ENCODE measurements around the gene LPIN1.
"Not testable (repeated sequence)": the region's sequence is repeated elsewhere in the genome, so short reads cannot be mapped to it uniquely, and the experiment has no call there.

LPIN1 gene

DNA sequence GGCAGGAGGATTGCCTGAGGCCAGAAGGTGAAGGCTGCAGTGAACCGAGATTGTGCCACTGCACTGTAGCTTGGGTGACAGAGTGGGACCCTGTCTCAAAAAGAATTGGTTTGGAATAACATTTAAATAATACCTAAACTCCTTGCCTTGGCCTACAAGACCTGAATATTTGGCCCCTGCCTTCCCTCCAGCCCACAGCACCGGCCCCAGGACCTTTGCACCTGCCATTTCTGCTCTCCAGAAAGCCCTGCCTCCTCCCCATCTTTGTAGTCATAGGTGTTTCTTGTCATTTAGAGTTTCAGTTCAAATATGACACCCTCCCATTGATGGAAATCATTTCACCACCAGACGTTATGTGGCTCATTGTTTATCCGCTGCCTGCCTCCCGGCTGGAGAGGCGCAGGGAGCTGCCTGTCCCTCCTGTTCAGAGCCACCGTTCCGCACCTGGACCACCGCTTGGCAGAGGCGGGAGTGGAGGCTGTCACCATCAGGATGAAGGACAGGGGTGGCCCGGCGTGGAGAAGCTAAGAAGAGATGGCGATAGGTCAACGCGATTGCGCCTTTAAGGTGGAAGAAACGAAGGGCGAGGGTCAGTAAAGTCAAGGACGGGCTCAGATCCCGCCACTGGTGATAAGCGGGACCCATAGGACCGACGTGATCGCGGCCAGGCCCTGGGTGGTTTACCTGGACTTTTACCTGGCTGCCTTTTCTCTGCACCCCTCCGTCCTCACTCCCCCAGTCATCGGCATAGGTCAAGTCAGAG is 638 bp upstream of the LPIN1 start:
- no peak for DNase-seq

DNA sequence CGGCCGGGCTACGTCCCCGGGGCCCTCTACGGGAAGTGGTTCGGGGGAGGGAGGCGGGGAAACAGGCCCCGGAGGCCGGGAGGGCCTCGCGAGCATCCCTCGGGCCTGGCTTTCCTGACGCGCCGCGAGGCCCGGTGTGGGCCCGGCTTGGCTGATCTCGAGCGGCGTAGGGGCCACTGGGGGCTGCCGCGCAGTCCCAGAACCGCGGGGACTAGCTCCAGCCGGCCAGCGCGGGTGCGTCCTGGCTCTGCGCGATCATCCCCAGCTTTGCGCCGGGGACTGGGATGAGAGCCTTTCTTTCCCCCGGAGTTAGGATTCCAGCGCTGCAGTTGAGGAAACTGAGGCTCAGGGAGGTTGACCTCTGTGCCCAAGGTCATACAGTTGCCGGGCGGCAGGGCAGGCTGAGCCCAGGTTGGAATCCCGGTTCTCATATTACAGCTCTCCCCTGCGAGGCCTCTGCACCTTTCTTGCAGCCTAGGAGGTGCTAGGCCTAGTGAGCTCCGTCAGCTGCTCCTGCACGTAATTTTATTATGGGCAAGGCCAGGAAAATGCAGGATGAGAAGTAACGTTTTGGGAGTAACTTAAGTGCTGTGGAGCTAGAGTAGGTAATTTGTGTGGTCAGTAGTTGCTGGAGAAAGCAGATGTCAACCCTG is 501 bp downstream of the LPIN1 start:
- peak; percentile 4 for DNase-seq

DNA sequence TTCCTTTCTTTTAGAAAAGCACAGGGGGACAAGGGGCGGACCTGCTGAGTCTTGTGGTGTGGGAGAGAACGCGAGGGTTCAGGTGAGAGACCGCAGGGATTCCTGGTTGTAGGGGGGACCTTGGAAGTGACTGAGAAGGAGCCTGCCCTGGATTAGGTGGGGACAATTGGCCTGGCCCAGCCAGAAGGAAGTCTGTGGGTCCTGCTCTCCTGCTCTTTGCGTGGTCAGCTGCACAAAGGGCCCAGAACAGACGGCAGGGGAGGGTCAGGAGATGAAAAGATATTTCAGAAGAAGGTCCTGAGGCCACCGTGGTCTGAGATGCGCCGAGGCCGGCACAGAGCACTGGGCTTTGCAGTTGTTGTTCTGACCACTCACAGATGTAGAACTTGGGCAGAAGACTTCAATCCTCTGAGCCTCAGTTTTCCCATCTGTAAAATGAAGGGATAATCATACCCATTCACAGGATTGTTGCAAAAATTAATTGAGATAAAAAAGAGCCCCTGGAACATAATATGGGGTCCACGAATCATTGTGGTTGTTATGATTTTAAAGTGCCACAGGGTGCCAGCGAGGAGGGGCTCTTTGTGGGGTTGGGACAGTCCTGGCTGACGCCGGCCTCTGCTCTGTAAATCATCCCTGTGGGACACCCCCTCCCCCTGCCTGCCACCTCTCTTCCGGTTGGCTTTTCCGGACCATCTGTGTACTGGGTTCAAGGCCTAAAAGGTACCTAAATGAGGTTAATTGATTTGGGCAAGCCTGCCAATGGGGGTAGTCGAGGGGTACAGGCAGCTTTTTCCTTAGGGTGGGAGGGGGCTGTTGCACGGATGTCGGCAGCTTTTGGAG is 1.8 kb downstream of the LPIN1 start:
- no peak for DNase-seq

GRCh38 chr2:11748861-11749645 is 2.6 kb downstream of the LPIN1 start:
- no peak for DNase-seq

DNA sequence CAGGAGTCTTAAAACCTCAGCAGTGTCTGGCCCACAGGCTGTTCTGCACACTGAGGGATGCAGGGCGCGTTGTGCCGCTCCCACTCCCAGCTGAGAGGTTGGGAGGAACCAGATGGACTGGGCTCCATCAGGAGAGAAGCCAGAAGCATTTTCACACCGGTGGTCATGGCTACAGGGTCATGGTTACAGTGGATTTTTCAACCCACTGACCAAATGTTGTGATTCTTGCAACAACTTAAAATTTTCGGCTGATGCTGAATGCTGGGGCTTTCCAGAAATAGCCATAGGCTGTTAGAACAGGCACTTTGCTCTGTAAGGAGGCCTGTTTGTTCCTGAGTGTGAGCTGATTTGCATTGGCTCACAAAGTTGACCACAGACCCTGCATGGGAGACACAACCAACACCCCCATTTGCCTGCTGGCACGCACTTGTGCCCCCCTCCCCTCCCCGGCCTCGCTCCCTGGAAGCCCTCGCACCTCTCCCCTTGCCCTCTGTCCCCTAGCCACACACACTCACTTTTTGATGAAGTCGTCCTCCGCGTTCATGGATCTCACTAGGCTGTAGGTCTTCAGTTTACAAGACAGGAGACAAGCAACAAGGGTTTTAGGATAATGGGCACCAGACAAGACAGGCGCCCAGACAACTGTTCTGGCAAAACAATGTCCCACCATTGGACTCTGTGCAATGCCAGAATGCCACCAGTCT is 3.4 kb downstream of the LPIN1 start:
- DNase-seq: no peak

GRCh38 chr2:11750422-11750821 is 4.0 kb downstream of the LPIN1 start:
- DNase-seq: no peak

GRCh38 chr2:11750917-11751316 is 4.5 kb downstream of the LPIN1 start:
- DNase-seq: no peak

GRCh38 chr2:11752906-11753305 is 6.5 kb downstream of the LPIN1 start:
- DNase-seq: no peak

GRCh38 chr2:11753452-11753885 is 7.0 kb downstream of the LPIN1 start:
- DNase-seq: no peak

- no peak for DNase-seq
Observed at GRCh38 chr2:11753886-11754699, 7.7 kb downstream of the LPIN1 start.

GRCh38 chr2:11754700-11755015 is 8.2 kb downstream of the LPIN1 start:
- DNase-seq: no peak

GRCh38 chr2:11757101-11757500 is 10.7 kb downstream of the LPIN1 start:
- DNase-seq: no peak

- no peak for DNase-seq
Observed at GRCh38 chr2:11758187-11758586, 11.8 kb downstream of the LPIN1 start.

GRCh38 chr2:11758647-11759046 is 12.2 kb downstream of the LPIN1 start:
- DNase-seq: no peak

GRCh38 chr2:11759182-11759975 is 12.9 kb downstream of the LPIN1 start:
- DNase-seq: not testable (repeated sequence)

DNA sequence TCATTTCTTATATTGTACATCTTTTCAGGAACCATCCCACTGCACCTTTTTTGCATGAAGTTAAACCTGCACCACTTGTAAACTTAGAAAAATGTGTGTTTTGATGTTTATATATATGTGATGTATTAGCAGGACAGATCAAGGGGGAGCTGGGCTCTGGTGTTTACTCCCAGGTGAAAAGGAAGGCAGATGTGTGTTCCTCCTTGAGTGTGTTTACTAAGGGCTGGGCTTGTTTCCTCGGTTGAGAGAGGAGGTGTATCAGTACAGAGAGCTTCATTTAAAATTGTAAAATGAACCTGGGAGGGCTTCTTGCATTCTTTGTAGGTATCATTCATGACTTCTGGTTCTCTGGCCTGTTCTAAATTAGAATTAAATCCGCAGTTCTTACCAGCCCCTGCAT is 14.8 kb downstream of the LPIN1 start:
- DNase-seq: no peak

GRCh38 chr2:11762031-11762430 is 15.6 kb downstream of the LPIN1 start:
- no peak for DNase-seq

- DNase-seq: no peak
Observed at GRCh38 chr2:11762799-11763461, 16.5 kb downstream of the LPIN1 start.

DNA sequence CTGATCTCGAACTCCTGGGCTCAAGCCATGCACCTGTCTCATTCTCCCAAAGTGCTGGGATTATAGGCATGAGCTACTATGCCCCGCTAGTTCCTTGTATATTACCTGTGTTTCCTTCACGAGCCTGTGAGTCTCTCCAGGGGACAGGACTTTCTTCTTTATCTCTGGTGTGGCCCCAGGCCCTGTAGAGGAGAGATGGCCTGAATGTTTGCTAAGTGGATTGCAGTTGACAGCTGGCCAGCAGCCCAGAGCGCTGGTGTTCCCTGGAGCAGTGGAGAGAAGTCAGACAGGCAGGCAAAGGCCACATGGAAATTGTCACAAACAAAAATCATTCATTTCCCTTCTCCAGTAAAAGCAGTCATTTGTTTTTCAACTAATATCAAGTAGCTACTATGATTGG is 17.9 kb downstream of the LPIN1 start:
- no peak for DNase-seq

DNA sequence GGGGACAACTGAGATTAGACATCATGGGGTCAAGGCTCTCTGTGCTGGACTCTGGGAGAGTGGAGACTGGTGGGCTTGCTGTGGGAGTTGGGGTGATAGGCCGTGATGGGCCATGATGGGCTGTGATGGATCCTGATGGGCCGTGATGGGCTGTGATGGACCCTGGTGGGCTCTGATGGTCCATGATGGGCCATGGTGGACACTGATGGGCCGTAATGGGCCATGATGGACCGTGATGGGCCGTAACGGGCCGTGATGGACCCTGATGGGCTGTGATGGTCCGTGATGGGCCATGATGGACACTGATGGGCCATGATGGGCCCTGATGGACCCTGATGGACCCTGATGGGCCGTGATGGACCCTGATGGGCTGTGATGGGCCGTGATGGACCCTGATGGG is 18.5 kb downstream of the LPIN1 start:
- DNase-seq: no peak

All from DMS 273 treated with DMSO at 0.1 percent for 48 hours (cell line).